ENCODE data around the gene CACNA1B. TPM values are rescaled to one million over a fixed set of nuclear protein-coding genes. Genes with fewer than 3 reads are reported as not detected.

CACNA1B gene
- polyA plus RNA-seq, 1 of the 3 experiments (the other 2 are of a cell fraction) = 0.03 TPM

DNA sequence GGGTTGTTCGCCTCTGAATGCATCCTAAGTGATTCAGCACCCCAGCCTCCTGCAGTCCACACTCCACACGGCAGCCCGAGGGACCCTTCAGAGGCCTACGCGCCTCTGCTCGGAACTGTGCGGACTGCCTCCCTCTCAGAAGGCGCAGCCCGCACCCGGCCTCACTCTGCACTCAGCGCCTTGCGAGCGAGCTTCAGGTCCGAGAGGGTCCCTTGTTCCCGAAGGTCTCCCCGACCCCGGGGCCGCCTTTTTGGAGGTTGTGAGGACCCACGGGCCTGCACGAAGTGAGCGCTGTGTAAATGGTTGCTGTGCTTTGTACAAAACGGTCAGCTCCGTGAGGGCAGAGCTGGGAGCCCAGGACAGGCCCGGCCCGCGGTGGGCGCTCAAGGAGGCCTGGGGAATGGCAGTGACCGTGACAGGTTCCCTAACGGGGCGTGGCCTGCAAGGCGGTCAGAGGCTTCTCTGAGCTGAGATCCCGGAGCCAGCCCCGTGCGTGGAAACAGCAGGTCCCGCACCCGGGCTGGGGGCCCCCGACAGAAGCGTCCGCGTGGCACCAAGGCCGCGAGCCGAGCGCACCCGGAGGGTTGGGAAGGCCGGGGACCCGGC lies 698 bp upstream of the CACNA1B start (continued):
- TF ChIP-seq ZBTB33 (IDR thresholded peaks at IDR 0.05; ENCODE audit: borderline replicate concordance, low read depth) (no peak), GATA2 (CRISPR knock-in tag; IDR thresholded peaks at IDR 0.05) (no peak), IRF3 (IDR thresholded peaks at IDR 0.05; ENCODE audit: low read depth, low read length) (no peak), FOXJ3 (CRISPR knock-in tag; IDR thresholded peaks at IDR 0.05) (no peak), TEAD4 (IDR thresholded peaks at IDR 0.05; ENCODE audit: borderline replicate concordance, insufficient read depth) (no peak), TCF12 (IDR thresholded peaks at IDR 0.05) (no peak)

DNA sequence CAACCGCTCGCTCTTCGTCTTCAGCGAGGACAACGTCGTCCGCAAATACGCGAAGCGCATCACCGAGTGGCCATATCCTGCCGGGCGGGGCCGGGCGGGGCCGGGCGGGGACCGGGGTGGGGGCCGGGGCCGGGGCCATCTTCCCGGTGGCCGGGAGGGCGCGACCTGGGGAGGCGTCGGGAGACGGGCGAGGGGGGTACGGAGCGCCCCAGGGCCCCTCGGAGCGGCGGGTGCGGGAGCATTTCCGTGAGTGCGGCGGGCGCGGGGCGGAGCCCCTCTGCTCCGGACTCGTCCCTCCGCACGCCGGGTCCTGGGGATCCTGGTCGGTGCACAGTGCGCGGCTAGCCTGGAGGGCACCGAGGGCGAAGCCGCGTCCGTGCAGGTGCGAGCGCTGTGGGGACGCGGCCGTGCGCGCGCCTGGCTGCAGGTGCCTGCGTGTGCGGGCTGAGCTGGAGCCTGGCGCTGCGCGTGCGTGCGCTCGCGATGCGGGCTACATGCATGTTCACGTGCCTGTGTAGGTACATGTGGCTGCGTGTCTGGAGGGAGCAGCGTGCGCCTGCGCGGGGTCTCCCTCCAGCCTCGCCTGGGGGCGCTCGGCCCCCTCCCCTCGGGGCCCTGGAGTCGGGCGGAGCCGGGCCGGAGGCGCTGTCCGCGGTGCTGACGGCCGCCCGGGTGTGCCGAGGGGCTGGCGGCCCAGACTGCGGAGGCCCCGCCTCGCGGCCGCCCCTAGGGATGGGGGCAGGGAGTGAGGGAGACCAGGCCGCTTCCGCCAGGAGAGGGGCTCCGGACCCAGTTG lies 762 bp downstream of the CACNA1B start:
- H3K9ac ChIP-seq = no peak overlapping the region
- H4K20me1 ChIP-seq (ENCODE audit: insufficient read depth) = no peaks in the 10 kb centered on the region
- H3K4me1 ChIP-seq (ENCODE audit: control insufficient read depth in 1 of 2, insufficient read depth in 2 of 2, low read depth in 1 of 2, low read length in 1 of 2) = peaks cover 0 to 13% of the 10 kb centered on the region in 2 experiments; a peak in 1 of 4 replicates
- no peak overlapping the region for H2AFZ ChIP-seq (ENCODE audit: low read depth)
- no peaks in the 10 kb centered on the region for H3K9me3 ChIP-seq
- no peaks in the 10 kb centered on the region for H3K9me2 ChIP-seq
- peak overlapping the region in 1 of 2 experiments; percentile 50; a peak in 2 of 4 replicates for H3K4me3 ChIP-seq (ENCODE audit: low read depth in 2 of 2, low read length in 1 of 2)
- CTCF ChIA-PET = interaction anchor here (0.6 kb wide), 1 partner anchor 9 kb away, joined by 3 read pairs; no protein-coding TSS in a partner anchor
- H3K27me3 ChIP-seq (ENCODE audit: insufficient read depth) = no peaks in the 10 kb centered on the region
- POLR2A ChIA-PET = no interaction called here
- 0 out of 2 replicates have a peak overlapping the region, but pooled peaks have one; percentile 28 for H3K4me2 ChIP-seq
- TF ChIP-seq GATA2 (CRISPR knock-in tag; IDR thresholded peaks at IDR 0.05) (no peak), NRF1 (IDR thresholded peaks at IDR 0.05; ENCODE audit: low read depth, low read length) (peak; percentile 45), ELF1 (IDR thresholded peaks at IDR 0.05) (no peak), MXI1 (IDR thresholded peaks at IDR 0.05; ENCODE audit: low read depth, low read length) (peak; percentile 67; the same call in 1 of the 2 replicates)
- TF ChIP-seq, protein P1, sequence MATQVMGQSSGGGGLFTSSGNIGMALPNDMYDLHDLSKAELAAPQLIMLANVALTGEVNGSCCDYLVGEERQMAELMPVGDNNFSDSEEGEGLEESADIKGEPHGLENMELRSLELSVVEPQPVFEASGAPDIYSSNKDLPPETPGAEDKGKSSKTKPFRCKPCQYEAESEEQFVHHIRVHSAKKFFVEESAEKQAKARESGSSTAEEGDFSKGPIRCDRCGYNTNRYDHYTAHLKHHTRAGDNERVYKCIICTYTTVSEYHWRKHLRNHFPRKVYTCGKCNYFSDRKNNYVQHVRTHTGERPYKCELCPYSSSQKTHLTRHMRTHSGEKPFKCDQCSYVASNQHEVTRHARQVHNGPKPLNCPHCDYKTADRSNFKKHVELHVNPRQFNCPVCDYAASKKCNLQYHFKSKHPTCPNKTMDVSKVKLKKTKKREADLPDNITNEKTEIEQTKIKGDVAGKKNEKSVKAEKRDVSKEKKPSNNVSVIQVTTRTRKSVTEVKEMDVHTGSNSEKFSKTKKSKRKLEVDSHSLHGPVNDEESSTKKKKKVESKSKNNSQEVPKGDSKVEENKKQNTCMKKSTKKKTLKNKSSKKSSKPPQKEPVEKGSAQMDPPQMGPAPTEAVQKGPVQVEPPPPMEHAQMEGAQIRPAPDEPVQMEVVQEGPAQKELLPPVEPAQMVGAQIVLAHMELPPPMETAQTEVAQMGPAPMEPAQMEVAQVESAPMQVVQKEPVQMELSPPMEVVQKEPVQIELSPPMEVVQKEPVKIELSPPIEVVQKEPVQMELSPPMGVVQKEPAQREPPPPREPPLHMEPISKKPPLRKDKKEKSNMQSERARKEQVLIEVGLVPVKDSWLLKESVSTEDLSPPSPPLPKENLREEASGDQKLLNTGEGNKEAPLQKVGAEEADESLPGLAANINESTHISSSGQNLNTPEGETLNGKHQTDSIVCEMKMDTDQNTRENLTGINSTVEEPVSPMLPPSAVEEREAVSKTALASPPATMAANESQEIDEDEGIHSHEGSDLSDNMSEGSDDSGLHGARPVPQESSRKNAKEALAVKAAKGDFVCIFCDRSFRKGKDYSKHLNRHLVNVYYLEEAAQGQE (IDR thresholded peaks at IDR 0.05; ENCODE audit: low read depth, low read length) = peak; percentile 90
- 73% methylated on average over 3 of the region's 101 CpGs for WGBS (ENCODE audit: low lambda C conversion rate)
- no peaks in the 10 kb centered on the region for H3K36me3 ChIP-seq (replicated peaks in 1 of 2; ENCODE audit: control insufficient read depth in 1 of 2, insufficient read depth in 2 of 2, low read length in 1 of 2)
- H3K27ac ChIP-seq (ENCODE audit: low read depth in 2 of 2, low read length in 1 of 2) = no peak overlapping the region; a peak in 1 of 4 replicates
- no peaks in the 10 kb centered on the region for H3F3A ChIP-seq (replicated peaks; ENCODE audit: insufficient read depth)
- DNase-seq = peak; percentile 79
- H3K79me2 ChIP-seq (ENCODE audit: insufficient read depth) = no peaks in the 10 kb centered on the region

Data from SK-N-SH (cell line).